ENCODE measurements around the gene L3HYPDH.

GRCh38 chr14:59450716-59451115, 33.5 kb downstream of the L3HYPDH start:
- TF ChIP-seq TAF1 (IDR thresholded peaks at IDR 0.05; ENCODE audit: borderline replicate concordance, insufficient read depth, low read length): no peak
- no peak for TF ChIP-seq SIN3A (IDR thresholded peaks at IDR 0.05; ENCODE audit: borderline replicate concordance, insufficient read depth, low read length)

All from PFSK-1 (cell line).